Lung (tissue), 12 donors: ENCODE results near the gene C2orf92. TPM values are rescaled to one million over a fixed set of nuclear protein-coding genes. Genes with fewer than 3 reads are reported as not detected.
"Not testable (repeated sequence)": the region's sequence is repeated elsewhere in the genome, so short reads cannot be mapped to it uniquely, and the experiment has no call there.

Experiments used
- ATAC-seq: fragments of 200-7000 bp; cut with Tn5 transposase; one replicate; pipeline ENCODE4 v1.9.1; 2020; ENCODE audit warnings: moderate number of reproducible peaks; ENCODE audit not compliant: insufficient read depth, low FRiP score
- DNase-seq, 3 donors: peaks; one replicate each; pipeline ENCODE4 v3.0.0-alpha.2; 2013 to 2017
- H3K27ac ChIP-seq, 2 donors: one replicate each; pipeline ENCODE4 v1.5.1; 2013; ENCODE audit warnings: mild to moderate bottlenecking in 2 of 2, moderate library complexity in 2 of 2, control low read depth in 1 of 2, inconsistent platforms in 1 of 2, low read depth in 1 of 2, low read length in 1 of 2
- H3K27me3 ChIP-seq, 3 donors: one replicate each; pipeline ENCODE4 v1.5.1; 2013; ENCODE audit warnings: low read length in 2 of 3; ENCODE audit not compliant: control insufficient read depth in 3 of 3, insufficient read depth in 3 of 3
- H3K36me3 ChIP-seq, 4 donors: one replicate each; pipeline ENCODE4 v1.5.1; 2013; ENCODE audit warnings: low read length in 4 of 4, mild to moderate bottlenecking in 1 of 4, moderate library complexity in 1 of 4; ENCODE audit not compliant: control insufficient read depth in 4 of 4, insufficient read depth in 4 of 4
- H3K4me1 ChIP-seq, 5 donors: one replicate each; pipeline ENCODE4 v1.5.1; 2013; ENCODE audit warnings: low read length in 5 of 5, mild to moderate bottlenecking in 2 of 5, moderate library complexity in 1 of 5; ENCODE audit not compliant: control insufficient read depth in 5 of 5, insufficient read depth in 5 of 5
- H3K4me3 ChIP-seq: one replicate; pipeline ENCODE4 v1.5.1; 2013; ENCODE audit warnings: mild to moderate bottlenecking, control low read depth, moderate library complexity
- H3K9ac ChIP-seq, 2 donors: one replicate each; pipeline ENCODE4 v1.5.1; 2013; ENCODE audit warnings: low read length in 2 of 2, control low read depth in 1 of 2; ENCODE audit not compliant: insufficient read depth in 1 of 2
- H3K9me3 ChIP-seq, 4 donors: one replicate each; pipeline ENCODE4 v1.5.1; 2013; ENCODE audit warnings: low read length in 3 of 4, mild to moderate bottlenecking in 1 of 4, moderate library complexity in 1 of 4; ENCODE audit not compliant: control insufficient read depth in 4 of 4, insufficient read depth in 3 of 4
- CTCF ChIP-seq: IDR thresholded peaks from 2 replicates; pipeline ENCODE4 v1.5.1; 2012; ENCODE audit warnings: mild to moderate bottlenecking; ENCODE audit errors: control extremely low read depth, extremely low read depth
- WGBS, 2 donors: extraction: QIAGEN DNeasy Blood & Tissue Kit; methylation state at CpG; one replicate each; pipeline ENCODE4 v1.1.7; 2013; 5-methylcytosine and 5-hydroxymethylcytosine counted together
- polyA plus RNA-seq, 2 donors: library from polyadenylated mRNA; stranded (reverse); fragments of 200-250 nt; gene quantifications; one replicate each; pipeline ENCODE4 v1.2.1, GENCODE V29; 2013
- total RNA-seq, 2 donors: library from RNA; depleted of rRNA in 1 of 2; stranded (reverse); fragments of >200 nt in 1 of 2; gene quantifications; one replicate each; pipeline ENCODE4 v1.2.1, GENCODE V29; 2014 to 2021
- donor health status: control.
- donor health status: control.
- donor health status: Bipolar disorder and iron deficiency.
- donor health status: healthy.
- donor health status: DM: yes; HTN: yes; CAD: no.

C2orf92 gene
- total and polyA plus RNA-seq, 4 donors: 1.8 to 19.0 (median 14.2) TPM

- H3K9ac ChIP-seq: no peak overlapping the region
These were observed 38.0 kb downstream of the C2orf92 start for GRCh38 chr2:97707362-97708047.

GRCh38 chr2:97708048-97708380 is 38.5 kb downstream of the C2orf92 start:
- Histone ChIP-seq H3K4me1 (no peaks in the 10 kb centered on the region), H3K9me3 (no peaks in the 10 kb centered on the region), H3K4me3 (no peak overlapping the region), H3K27me3 (no peaks in the 10 kb centered on the region), H3K36me3 (no peaks in the 10 kb centered on the region), H3K9ac (no peak overlapping the region), H3K27ac (no peak overlapping the region)
- TF ChIP-seq CTCF: no peak
- no peak for DNase-seq
- ATAC-seq: no peak
- 61 to 75% methylated on average over 4 of the region's 4 CpGs for whole genome bisulfite sequencing, 2 donors

More at GRCh38 chr2:97707362-97708047, 38.0 kb downstream of the C2orf92 start:
- no peaks in the 10 kb centered on the region for H3K4me1 ChIP-seq
- H3K36me3 ChIP-seq: no peaks in the 10 kb centered on the region
- TF ChIP-seq CTCF: no peak
- H3K4me3 ChIP-seq: no peak overlapping the region
- no peak overlapping the region for H3K27ac ChIP-seq
- H3K27me3 ChIP-seq: no peaks in the 10 kb centered on the region
- no peaks in the 10 kb centered on the region for H3K9me3 ChIP-seq
- ATAC-seq: no peak
- 79 to 90% methylated on average over 11 of the region's 11 CpGs for WGBS, 2 donors
- DNase-seq: no peak

- Histone ChIP-seq H3K27me3 (no peaks in the 10 kb centered on the region), H3K9me3 (no peaks in the 10 kb centered on the region), H3K27ac (no peak overlapping the region), H3K4me3 (no peak overlapping the region), H3K4me1 (no peaks in the 10 kb centered on the region), H3K9ac (no peak overlapping the region), H3K36me3 (no peaks in the 10 kb centered on the region)
- DNase-seq (no peak), ATAC-seq (no peak)
- WGBS, 2 donors: 89 to 91% methylated on average over 8 of the region's 8 CpGs
- TF ChIP-seq CTCF: no peak
These were observed 39.1 kb downstream of the C2orf92 start for GRCh38 chr2:97708608-97709007.

- Histone ChIP-seq H3K4me3 (no peak overlapping the region), H3K4me1 (no peaks in the 10 kb centered on the region), H3K27ac (no peak overlapping the region), H3K27me3 (no peaks in the 10 kb centered on the region), H3K9ac (no peak overlapping the region), H3K9me3 (no peaks in the 10 kb centered on the region), H3K36me3 (no peaks in the 10 kb centered on the region)
- no peak for DNase-seq
- TF ChIP-seq CTCF: no peak
- ATAC-seq: no peak
- WGBS, 2 donors: 85 to 92% methylated on average over 6 of the region's 6 CpGs
These were observed 41.8 kb downstream of the C2orf92 start for GRCh38 chr2:97711394-97711711.

GRCh38 chr2:97712175-97712574 is 42.7 kb downstream of the C2orf92 start:
- H3K9me3 ChIP-seq, H3K4me1 ChIP-seq, H3K4me3 ChIP-seq, ATAC-seq, H3K27ac ChIP-seq, H3K36me3 ChIP-seq, H3K9ac ChIP-seq, DNase-seq, H3K27me3 ChIP-seq: not testable (repeated sequence)
- WGBS, 2 donors: 69 to 86% methylated on average over 9 of the region's 9 CpGs
